ENCODE measurements around the gene EPS8L3.

The EPS8L3 gene

GRCh38 chr1:109783436-109783835 lies 19.7 kb upstream of the EPS8L3 start:
- TF ChIP-seq CTCF (IDR thresholded peaks at IDR 0.05; ENCODE audit: low read depth, low read length) (no peak), MAX (IDR thresholded peaks at IDR 0.05; ENCODE audit: low read depth, low read length) (no peak), POLR2A (IDR thresholded peaks at IDR 0.05; ENCODE audit: extremely low read depth, insufficient read length) (no peak), MYC (IDR thresholded peaks at IDR 0.05; ENCODE audit: low read depth, low read length) (no peak)
- DNase-seq (ENCODE audit: low read depth): no peak
- no peak overlapping the region for H3K4me3 ChIP-seq (ENCODE audit: low read depth, low read length)

DNA sequence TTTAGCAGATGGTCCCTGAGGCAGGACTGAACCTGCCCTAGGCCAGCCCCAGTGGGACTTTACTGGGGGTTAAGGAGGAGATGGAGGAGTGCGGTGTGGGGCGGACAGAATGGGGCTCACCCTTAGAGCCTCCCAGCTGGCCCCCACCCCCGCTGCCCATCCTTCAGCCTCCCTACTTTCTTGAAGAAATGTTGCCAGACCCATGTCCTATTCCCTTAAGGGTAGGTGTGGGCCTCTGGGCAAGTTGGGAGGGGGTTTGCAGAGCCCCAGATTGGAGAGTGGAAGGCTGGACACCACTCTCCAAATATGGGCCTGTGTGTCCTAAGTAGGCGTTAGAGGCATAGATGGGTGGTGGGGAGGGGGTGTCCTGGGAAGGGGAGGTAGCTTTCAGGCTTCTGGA lies 19.2 kb upstream of the EPS8L3 start:
- TF ChIP-seq POLR2A (IDR thresholded peaks at IDR 0.05; ENCODE audit: extremely low read depth, insufficient read length) (no peak), MAX (IDR thresholded peaks at IDR 0.05; ENCODE audit: low read depth, low read length) (no peak), CTCF (IDR thresholded peaks at IDR 0.05; ENCODE audit: low read depth, low read length) (no peak), MYC (IDR thresholded peaks at IDR 0.05; ENCODE audit: low read depth, low read length) (no peak)
- DNase-seq (ENCODE audit: low read depth): no peak
- no peak overlapping the region for H3K4me3 ChIP-seq (ENCODE audit: low read depth, low read length)

DNA sequence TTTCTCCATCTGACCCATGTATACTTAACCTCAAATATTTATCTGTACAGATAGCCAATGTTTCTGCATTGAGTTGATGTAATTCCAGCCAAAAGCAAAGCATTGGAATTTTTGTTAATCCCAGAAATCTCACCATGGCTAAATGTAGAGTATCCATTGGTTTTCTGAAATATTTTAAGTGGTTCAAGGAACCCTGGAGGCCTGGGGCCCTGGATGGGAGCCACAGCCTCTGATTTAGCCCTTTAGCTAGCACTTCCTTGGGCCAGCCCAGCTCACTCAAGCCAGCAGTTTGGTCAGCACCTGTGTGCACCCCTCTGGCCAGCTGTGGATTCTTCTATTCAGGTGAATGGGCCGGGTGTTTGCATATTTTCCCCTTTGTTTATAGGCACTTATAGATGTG lies 18.8 kb upstream of the EPS8L3 start:
- DNase-seq (ENCODE audit: low read depth): no peak
- TF ChIP-seq MYC (IDR thresholded peaks at IDR 0.05; ENCODE audit: low read depth, low read length) (no peak), POLR2A (IDR thresholded peaks at IDR 0.05; ENCODE audit: extremely low read depth, insufficient read length) (no peak), MAX (IDR thresholded peaks at IDR 0.05; ENCODE audit: low read depth, low read length) (no peak), CTCF (IDR thresholded peaks at IDR 0.05; ENCODE audit: low read depth, low read length) (no peak)
- H3K4me3 ChIP-seq (ENCODE audit: low read depth, low read length): no peak overlapping the region

DNA sequence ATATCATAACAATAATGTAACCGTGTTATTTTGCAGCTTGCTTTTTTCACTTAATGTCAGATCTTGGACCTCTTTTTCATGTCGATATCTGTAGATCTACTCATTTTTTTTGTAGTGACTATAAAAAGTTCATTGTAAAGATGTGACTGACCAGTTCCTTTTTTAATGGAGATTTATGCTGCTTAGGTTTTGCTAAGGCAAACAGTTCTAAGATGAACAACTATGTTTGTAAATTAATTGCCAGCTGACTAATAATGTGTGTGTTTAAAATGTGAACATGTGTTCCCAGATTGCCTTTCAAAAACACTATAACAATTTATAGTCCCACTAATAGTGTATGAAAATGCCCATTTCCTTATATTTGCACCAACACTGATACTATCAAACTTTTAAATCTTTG lies 18.1 kb upstream of the EPS8L3 start:
- no peak overlapping the region for H3K4me3 ChIP-seq (ENCODE audit: low read depth, low read length)
- no peak for DNase-seq (ENCODE audit: low read depth)
- no peak for TF ChIP-seq POLR2A (IDR thresholded peaks at IDR 0.05; ENCODE audit: extremely low read depth, insufficient read length)

- DNase-seq (ENCODE audit: low read depth): no peak
- H3K4me3 ChIP-seq (ENCODE audit: low read depth, low read length): no peak overlapping the region
- no peak for TF ChIP-seq MAX (IDR thresholded peaks at IDR 0.05; ENCODE audit: low read depth, low read length)
- TF ChIP-seq POLR2A (IDR thresholded peaks at IDR 0.05; ENCODE audit: extremely low read depth, insufficient read length): no peak
- TF ChIP-seq CTCF (IDR thresholded peaks at IDR 0.05; ENCODE audit: low read depth, low read length): no peak
- no peak for TF ChIP-seq MYC (IDR thresholded peaks at IDR 0.05; ENCODE audit: low read depth, low read length)
Observed at GRCh38 chr1:109780982-109781381, 17.3 kb upstream of the EPS8L3 start.

DNA sequence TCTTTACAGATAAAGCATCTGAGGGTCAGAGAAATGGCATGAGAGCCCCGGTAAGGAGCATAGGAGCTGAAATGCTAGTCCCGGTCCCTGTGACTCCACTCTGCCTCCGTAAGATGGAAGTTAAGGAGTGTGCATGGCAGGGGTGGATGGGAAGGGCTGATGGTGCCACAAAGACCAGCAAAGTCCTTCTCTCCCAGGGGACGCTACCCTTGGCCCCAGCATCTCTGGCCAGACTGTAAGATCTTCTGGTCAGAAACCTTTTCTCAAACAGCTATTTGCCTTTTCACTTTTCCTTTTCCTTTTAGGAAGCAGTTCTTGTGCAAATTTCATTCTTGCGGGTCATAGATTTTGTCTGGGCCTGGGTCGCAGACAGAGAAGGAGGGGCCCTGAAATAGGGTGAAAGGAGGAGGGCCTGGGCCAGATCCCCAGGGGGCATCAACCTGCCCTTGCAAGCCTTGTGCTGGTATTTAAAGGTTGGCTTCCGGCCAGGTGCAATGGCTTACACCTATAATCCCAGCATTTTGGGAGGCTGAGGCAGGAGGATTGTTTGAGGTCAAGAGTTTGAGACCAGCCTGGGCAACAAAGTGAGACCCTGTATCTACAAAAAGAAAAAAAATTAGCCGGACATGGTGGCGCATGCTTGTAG lies 14.4 kb upstream of the EPS8L3 start:
- TF ChIP-seq MAX (IDR thresholded peaks at IDR 0.05; ENCODE audit: low read depth, low read length): no peak
- H3K4me3 ChIP-seq (ENCODE audit: low read depth, low read length): no peak overlapping the region
- no peak for DNase-seq (ENCODE audit: low read depth)

DNA sequence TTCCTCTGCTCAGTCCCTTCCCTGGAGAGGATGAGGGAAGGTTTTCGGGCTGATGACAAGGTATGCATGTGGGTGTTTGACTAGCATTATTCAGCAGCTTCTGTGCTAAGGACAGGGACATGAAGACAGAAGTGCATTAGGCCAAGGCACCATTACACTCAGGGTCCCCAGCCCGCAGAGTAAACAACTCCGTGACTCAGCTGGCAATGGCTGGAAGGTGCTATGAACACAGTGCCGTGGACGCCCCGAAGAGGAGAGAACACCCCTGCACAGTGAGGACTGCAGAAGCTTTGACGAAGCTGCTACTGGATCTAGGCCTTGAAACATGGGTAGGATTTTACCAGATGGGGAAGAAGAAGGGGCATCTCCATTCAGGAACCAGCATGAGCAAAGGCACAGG lies 13.7 kb upstream of the EPS8L3 start:
- no peak for DNase-seq (ENCODE audit: low read depth)
- TF ChIP-seq MYC (IDR thresholded peaks at IDR 0.05; ENCODE audit: low read depth, low read length) (no peak), POLR2A (IDR thresholded peaks at IDR 0.05; ENCODE audit: extremely low read depth, insufficient read length) (no peak), MAX (IDR thresholded peaks at IDR 0.05; ENCODE audit: low read depth, low read length) (no peak), CTCF (IDR thresholded peaks at IDR 0.05; ENCODE audit: low read depth, low read length) (no peak)
- H3K4me3 ChIP-seq (ENCODE audit: low read depth, low read length): no peak overlapping the region
